ENCODE data around the gene CPEB4. TPM values are rescaled to one million over a fixed set of nuclear protein-coding genes. Genes with fewer than 3 reads are reported as not detected.
A peak's percentile ranks its signal among the peaks of the same experiment; 100 is the strongest.

The CPEB4 gene
- total and polyA plus RNA-seq, 10 of the 15 experiments (the other 5 are each of a cell fraction or from before 2014, with no cell fraction given), result 6.9 to 33.1 (median 20.4) TPM

GRCh38 chr5:173890195-173890991 lies 2.2 kb downstream of the CPEB4 start:
- no TSS peak for BruUV-seq (replicated peaks)
- peak overlapping the region; percentile 6; the same call in 1 of the 2 replicates for H3K27ac ChIP-seq (ENCODE audit: control insufficient read depth, insufficient read depth)
- no peak for DNase-seq (ENCODE audit: low read depth, low spot score)
- intact Hi-C loops (cut with micrococcal nuclease; ENCODE audit: unreplicated experiment), result loop anchor here (5.0 kb wide), 1 partner anchor 37 kb away; no protein-coding TSS in a partner anchor
- H4K20me1 ChIP-seq (ENCODE audit: control insufficient read depth, insufficient read depth), result no peaks in the 10 kb centered on the region
- peaks cover 2% of the 10 kb centered on the region; the same call in 1 of the 3 replicates for H3K9me3 ChIP-seq (replicated peaks; ENCODE audit: control insufficient read depth, insufficient read depth, low read length)
- H3K79me2 ChIP-seq (ENCODE audit: control insufficient read depth, insufficient read depth, low read length), result peaks cover 70% of the 10 kb centered on the region
- no peak overlapping the region for H2AFZ ChIP-seq (ENCODE audit: control insufficient read depth, low read depth, low read length)
- SMC1A ChIA-PET (ENCODE audit: uncharacterized antibody, unreplicated experiment), result interaction anchor here (0.6 to 17.4 kb wide), 24 partner anchors 10 to 272 kb away, joined by 3 to 361 read pairs (median 4); no protein-coding TSS in a partner anchor
- in situ Hi-C loops (cut with MboI), result no loop called here
- H3K4me3 ChIP-seq, result peak overlapping the region; percentile 72
- RAD21 ChIA-PET (ENCODE audit: unreplicated experiment), result interaction anchor here (0.8 to 17.9 kb wide), 18 partner anchors 7 to 275 kb away, joined by 3 to 395 read pairs (median 6); partner anchors contain the start of gene BOD1
- no peak for TF ChIP-seq ZNF592 (IDR thresholded peaks at IDR 0.05)
- TF ChIP-seq IKZF1 (conservative IDR thresholded peaks at IDR 0.05), result peak; percentile 32; the same call in 1 of the 2 replicates
- TF ChIP-seq MLLT1 (IDR thresholded peaks at IDR 0.05), result peak; percentile 92
- TF ChIP-seq, protein P1, sequence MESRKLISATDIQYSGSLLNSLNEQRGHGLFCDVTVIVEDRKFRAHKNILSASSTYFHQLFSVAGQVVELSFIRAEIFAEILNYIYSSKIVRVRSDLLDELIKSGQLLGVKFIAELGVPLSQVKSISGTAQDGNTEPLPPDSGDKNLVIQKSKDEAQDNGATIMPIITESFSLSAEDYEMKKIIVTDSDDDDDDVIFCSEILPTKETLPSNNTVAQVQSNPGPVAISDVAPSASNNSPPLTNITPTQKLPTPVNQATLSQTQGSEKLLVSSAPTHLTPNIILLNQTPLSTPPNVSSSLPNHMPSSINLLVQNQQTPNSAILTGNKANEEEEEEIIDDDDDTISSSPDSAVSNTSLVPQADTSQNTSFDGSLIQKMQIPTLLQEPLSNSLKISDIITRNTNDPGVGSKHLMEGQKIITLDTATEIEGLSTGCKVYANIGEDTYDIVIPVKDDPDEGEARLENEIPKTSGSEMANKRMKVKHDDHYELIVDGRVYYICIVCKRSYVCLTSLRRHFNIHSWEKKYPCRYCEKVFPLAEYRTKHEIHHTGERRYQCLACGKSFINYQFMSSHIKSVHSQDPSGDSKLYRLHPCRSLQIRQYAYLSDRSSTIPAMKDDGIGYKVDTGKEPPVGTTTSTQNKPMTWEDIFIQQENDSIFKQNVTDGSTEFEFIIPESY (IDR thresholded peaks at IDR 0.05), result peak; percentile 89
- TF ChIP-seq TARDBP (IDR thresholded peaks at IDR 0.05; ENCODE audit: borderline replicate concordance), result no peak
- TF ChIP-seq MTA3 (IDR thresholded peaks at IDR 0.05; ENCODE audit: borderline replicate concordance, low read length), result 0 out of 2 replicates have a peak, but pooled peaks have one; percentile 35
- TF ChIP-seq HDGF (IDR thresholded peaks at IDR 0.05), result peak; percentile 65; the same call in 1 of the 2 replicates
- peak; percentile 28; the same call in 1 of the 2 replicates for TF ChIP-seq NBN (IDR thresholded peaks at IDR 0.05)
- TF ChIP-seq RFX5 (IDR thresholded peaks at IDR 0.05; ENCODE audit: low read depth, low read length), result no peak
- TF ChIP-seq GATAD2B (conservative IDR thresholded peaks at IDR 0.05; ENCODE audit: low read depth), result 0 out of 2 replicates have a peak, but pooled peaks have one; percentile 52
- POLR2A ChIA-PET, result interaction anchor here (0.5 to 16.1 kb wide), 14 partner anchors 12 to 190 kb away, joined by 3 to 240 read pairs (median 7); no protein-coding TSS in a partner anchor
- no peak for FAIRE-seq
- 0 out of 4 replicates have a peak, but pooled peaks cover 0 to 3% of the 10 kb centered on the region in 2 experiments for H3K36me3 ChIP-seq (ENCODE audit: control insufficient read depth in 2 of 2, insufficient read depth in 2 of 2, low read length in 1 of 2)
- no peaks in the 10 kb centered on the region for H3K27me3 ChIP-seq (replicated peaks in 1 of 2; ENCODE audit: control insufficient read depth in 2 of 2, insufficient read depth in 2 of 2, low read length in 1 of 2)
- peak overlapping the region; percentile 89 for H3K4me2 ChIP-seq (ENCODE audit: control insufficient read depth, insufficient read depth)
- peak; percentile 5 for ATAC-seq
- CTCF ChIA-PET, result interaction anchor here (0.8 to 8.8 kb wide), 15 partner anchors 9 to 261 kb away, joined by 3 to 104 read pairs (median 5); no protein-coding TSS in a partner anchor
- H3K9ac ChIP-seq (ENCODE audit: control insufficient read depth, insufficient read depth, low read length), result 0 out of 2 replicates have a peak overlapping the region, but pooled peaks have one; percentile 13
- peaks cover 14% of the 10 kb centered on the region for H3K4me1 ChIP-seq (ENCODE audit: control insufficient read depth, insufficient read depth, low read length)
- 90% methylated on average over 19 of the region's 19 CpGs for WGBS (ENCODE audit: insufficient coverage, insufficient replicate concordance, low lambda C conversion rate, missing lambda C conversion rate)
